Ascending aorta (tissue), 2 donors: ENCODE results near the gene F10. TPM values are rescaled to one million over a fixed set of nuclear protein-coding genes. Genes with fewer than 3 reads are reported as not detected.

Experiments used
- DNase-seq, 2 donors: peaks; one replicate each; pipeline ENCODE4 v3.0.0-alpha.2; 2019; ENCODE audit warnings: low spot score in 2 of 2
- H3K27ac ChIP-seq, 2 donors: fragments of 200-600 bp; sonication (generic); one replicate each; pipeline ENCODE4 v1.5.1; 2016 to 2017; ENCODE audit warnings: mild to moderate bottlenecking in 1 of 2
- H3K27me3 ChIP-seq: fragments of 200-600 bp; sonication (generic); one replicate; pipeline ENCODE4 v1.5.1; 2017
- H3K36me3 ChIP-seq, 2 donors: fragments of 200-600 bp; sonication (generic); one replicate each; pipeline ENCODE4 v1.5.1; 2016
- H3K4me1 ChIP-seq, 2 donors: fragments of 200-600 bp; sonication (generic); one replicate each; pipeline ENCODE4 v1.5.1; 2016 to 2017; ENCODE audit warnings: mild to moderate bottlenecking in 1 of 2
- H3K4me3 ChIP-seq, 2 donors: fragments of 200-600 bp; sonication (generic); one replicate each; pipeline ENCODE4 v1.5.1; 2016 to 2017; ENCODE audit warnings: mild to moderate bottlenecking in 1 of 2
- H3K9me3 ChIP-seq, 2 donors: fragments of 200-600 bp; sonication (generic); one replicate each; pipeline ENCODE4 v1.5.1; 2016
- CTCF ChIP-seq, 3 experiments: fragments of 200-600 bp in 2 of 3; fragments of 450-650 bp in 1 of 3; sonication (generic) in 2 of 3; IDR thresholded peaks; one replicate each; pipeline ENCODE4 v1.5.1; 2016 to 2019; ENCODE audit warnings: antibody characterized with exemption in 3 of 3, mild to moderate bottlenecking in 1 of 3, moderate library complexity in 1 of 3
- intact Hi-C: fragments of 100-400 bp; cut with DNase I; formaldehyde crosslinking; loops from one replicate; pipeline ENCODE4 v1.15.1; 2023
- total RNA-seq: library from RNA; depleted of rRNA; stranded (reverse); fragments of >200 nt; gene quantifications from one replicate; pipeline ENCODE4 v1.1.0, GENCODE V29; 2016

The F10 gene
- total RNA-seq, 1 donor from 2014 or later: 15.8 TPM

GRCh38 chr13:113084094-113084942 is 38.3 kb upstream of the F10 start:
- no peak overlapping the region for H3K4me3 ChIP-seq
- peaks cover 9% of the 10 kb centered on the region in 2 donors for H3K36me3 ChIP-seq
- no peaks in the 10 kb centered on the region for H3K9me3 ChIP-seq
- H3K27ac ChIP-seq: no peak overlapping the region
- H3K4me1 ChIP-seq: no peaks in the 10 kb centered on the region
- no peak for TF ChIP-seq CTCF (IDR thresholded peaks at IDR 0.05)
- intact Hi-C loops: no loop called here
- no peaks in the 10 kb centered on the region for H3K27me3 ChIP-seq
- no peak for DNase-seq

- Histone ChIP-seq H3K9me3 (no peaks in the 10 kb centered on the region), H3K36me3 (peaks cover 14% of the 10 kb centered on the region in 2 donors), H3K4me3 (no peak overlapping the region), H3K27ac (no peak overlapping the region), H3K27me3 (no peaks in the 10 kb centered on the region), H3K4me1 (no peaks in the 10 kb centered on the region)
- no peak for DNase-seq
- no peak for TF ChIP-seq CTCF (IDR thresholded peaks at IDR 0.05)
- intact Hi-C loops: no loop called here
Observed at GRCh38 chr13:113084943-113085540, 37.6 kb upstream of the F10 start.

DNA sequence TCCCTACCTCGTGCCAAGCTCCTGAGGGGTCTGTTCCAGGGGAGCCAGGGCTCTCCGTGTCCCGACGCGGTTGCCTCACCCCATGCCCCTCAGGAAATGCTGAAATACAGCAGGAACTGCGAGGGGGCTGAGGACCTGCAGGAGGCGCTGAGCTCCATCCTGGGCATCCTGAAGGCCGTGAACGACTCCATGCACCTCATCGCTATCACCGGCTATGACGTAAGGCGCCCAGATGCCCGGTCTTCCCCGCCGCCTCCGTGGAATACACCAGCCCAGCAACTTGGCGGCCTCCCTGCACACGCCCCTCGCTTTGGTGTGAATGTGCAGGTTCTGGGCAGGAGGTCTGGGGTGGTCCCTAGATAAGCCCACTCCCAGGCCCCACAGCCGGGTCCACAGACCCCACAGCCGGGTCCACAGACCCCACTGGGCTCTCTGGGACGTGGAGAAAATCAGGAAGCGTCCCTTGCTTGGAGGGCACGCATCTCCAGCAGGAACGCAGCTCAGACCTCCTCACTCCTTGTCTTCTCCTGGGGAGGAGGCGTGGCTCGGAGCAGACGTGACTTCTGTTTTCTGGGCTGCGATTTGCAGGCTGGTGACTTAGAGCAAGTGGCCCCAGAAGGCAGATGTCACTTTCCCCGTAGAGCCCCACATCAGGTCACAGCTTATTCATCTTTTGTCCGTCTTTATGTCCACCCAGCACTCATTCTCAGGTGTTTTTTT is 36.4 kb upstream of the F10 start:
- H3K9me3 ChIP-seq: no peaks in the 10 kb centered on the region
- intact Hi-C loops: no loop called here
- peaks cover 14 to 15% of the 10 kb centered on the region in 2 donors for H3K36me3 ChIP-seq
- no peak overlapping the region for H3K27ac ChIP-seq
- TF ChIP-seq CTCF (IDR thresholded peaks at IDR 0.05): no peak
- no peaks in the 10 kb centered on the region for H3K4me1 ChIP-seq
- no peaks in the 10 kb centered on the region for H3K27me3 ChIP-seq
- no peak overlapping the region for H3K4me3 ChIP-seq
- no peak for DNase-seq

- no peak for TF ChIP-seq CTCF (IDR thresholded peaks at IDR 0.05)
- no peak for DNase-seq
Observed at GRCh38 chr13:113086991-113087922, 35.3 kb upstream of the F10 start.

More at GRCh38 chr13:113086991-113087922, 35.3 kb upstream of the F10 start:
- Histone ChIP-seq H3K27ac (no peak overlapping the region), H3K4me3 (no peak overlapping the region), H3K36me3 (peaks cover 14 to 15% of the 10 kb centered on the region in 2 donors), H3K27me3 (no peaks in the 10 kb centered on the region), H3K9me3 (no peaks in the 10 kb centered on the region), H3K4me1 (no peaks in the 10 kb centered on the region)
- intact Hi-C loops: no loop called here
